ENCODE results near the gene MICU1. TPM values are rescaled to one million over a fixed set of nuclear protein-coding genes. Genes with fewer than 3 reads are reported as not detected.
"Not testable (repeated sequence)": the region's sequence is repeated elsewhere in the genome, so short reads cannot be mapped to it uniquely, and the experiment has no call there.

Gene MICU1
- polyA plus RNA-seq, 6 donors from 2014 or later = 26.9 to 37.6 (median 31.4) TPM

- peaks cover 0 to 5% (median 0%) of the 10 kb centered on the region in 7 donors for H3K9me3 Mint-ChIP-seq
- peaks cover 23 to 34% of the 10 kb centered on the region in 2 donors for H3K36me3 Mint-ChIP-seq
- no peak overlapping the region for H3K27ac Mint-ChIP-seq
- ATAC-seq (ENCODE audit: low read depth in 2 of 2) = no peak
- no peak for DNase-seq
- H3K4me1 Mint-ChIP-seq = no peaks in the 10 kb centered on the region
- no peak overlapping the region for H3K4me3 Mint-ChIP-seq
- H3K27me3 Mint-ChIP-seq = no peaks in the 10 kb centered on the region
Measured at GRCh38 chr10:72470666-72471065, 155.2 kb downstream of the MICU1 start.

DNA sequence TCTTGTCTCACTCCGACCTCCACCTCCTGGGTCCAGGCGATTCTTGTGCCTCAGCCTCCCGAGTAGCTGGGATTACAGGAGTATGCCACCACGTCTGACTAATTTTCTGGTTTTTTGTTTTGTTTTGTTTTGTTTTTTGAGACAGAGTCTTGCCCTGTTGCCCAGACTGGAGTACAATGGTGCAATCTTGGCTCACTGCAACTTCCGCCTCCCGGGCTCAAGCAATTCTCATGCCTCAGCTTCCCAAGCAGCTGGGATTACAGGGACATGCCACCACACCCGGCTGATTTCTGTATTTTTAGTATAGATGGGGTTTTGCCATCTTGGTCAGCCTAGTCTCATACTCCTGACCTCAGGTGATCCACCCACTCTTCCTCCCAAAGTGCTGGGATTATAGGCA lies 158.8 kb downstream of the MICU1 start:
- peaks cover 9 to 14% of the 10 kb centered on the region in 2 donors for H3K36me3 Mint-ChIP-seq

DNA sequence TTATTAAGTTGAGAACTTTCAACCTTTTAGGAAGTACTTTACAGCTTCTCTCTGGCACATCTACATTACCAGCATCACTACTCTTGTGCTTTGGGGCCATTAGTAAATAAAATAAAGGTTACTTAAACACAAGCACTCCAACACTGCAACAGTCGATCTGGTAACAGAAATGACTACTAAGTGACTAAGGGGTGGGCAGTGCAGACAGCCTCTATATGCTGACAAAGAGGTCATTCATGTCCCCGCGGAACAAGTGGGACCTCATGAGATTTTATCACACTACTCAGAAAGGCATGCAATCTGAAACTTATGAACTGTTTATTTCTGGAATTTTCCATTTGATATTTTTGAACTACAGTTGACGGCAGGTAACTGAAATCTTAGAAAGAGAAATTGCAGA lies 159.9 kb downstream of the MICU1 start:
- Mint-ChIP-seq H3K9me3 (peaks cover 0 to 5% (median 0%) of the 10 kb centered on the region in 7 donors), H3K27ac (no peak overlapping the region), H3K4me3 (no peak overlapping the region), H3K4me1 (no peaks in the 10 kb centered on the region), H3K27me3 (no peaks in the 10 kb centered on the region), H3K36me3 (peaks cover 9 to 11% of the 10 kb centered on the region in 2 donors)
- no peak for DNase-seq
- ATAC-seq (ENCODE audit: low read depth in 2 of 2) = no peak

More for the DNA sequence above, 158.8 kb downstream of the MICU1 start:
- DNase-seq; H3K27me3 Mint-ChIP-seq; H3K4me1 Mint-ChIP-seq; H3K9me3 Mint-ChIP-seq; ATAC-seq (ENCODE audit: low read depth in 2 of 2); H3K4me3 Mint-ChIP-seq: not testable (repeated sequence)
- H3K27ac Mint-ChIP-seq = peak overlapping the region in 1 of 6 donors; percentile 88

- no peak overlapping the region for H3K4me3 Mint-ChIP-seq
- no peak overlapping the region for H3K27ac Mint-ChIP-seq
- peaks cover 0 to 9% of the 10 kb centered on the region in 2 donors for H3K36me3 Mint-ChIP-seq
- no peak for ATAC-seq (ENCODE audit: low read depth in 2 of 2)
- no peaks in the 10 kb centered on the region for H3K9me3 Mint-ChIP-seq
- no peaks in the 10 kb centered on the region for H3K27me3 Mint-ChIP-seq
- DNase-seq = no peak
- H3K4me1 Mint-ChIP-seq = peaks cover 0 to under 1% (median under 1%) of the 10 kb centered on the region in 3 donors
Measured at GRCh38 chr10:72464438-72464837, 161.4 kb downstream of the MICU1 start.

GRCh38 chr10:72462261-72462660 lies 163.6 kb downstream of the MICU1 start:
- H3K27ac Mint-ChIP-seq = peak overlapping the region in 1 of 6 donors; percentile 21
- peaks cover 0 to 11% of the 10 kb centered on the region in 2 donors for H3K36me3 Mint-ChIP-seq

DNA sequence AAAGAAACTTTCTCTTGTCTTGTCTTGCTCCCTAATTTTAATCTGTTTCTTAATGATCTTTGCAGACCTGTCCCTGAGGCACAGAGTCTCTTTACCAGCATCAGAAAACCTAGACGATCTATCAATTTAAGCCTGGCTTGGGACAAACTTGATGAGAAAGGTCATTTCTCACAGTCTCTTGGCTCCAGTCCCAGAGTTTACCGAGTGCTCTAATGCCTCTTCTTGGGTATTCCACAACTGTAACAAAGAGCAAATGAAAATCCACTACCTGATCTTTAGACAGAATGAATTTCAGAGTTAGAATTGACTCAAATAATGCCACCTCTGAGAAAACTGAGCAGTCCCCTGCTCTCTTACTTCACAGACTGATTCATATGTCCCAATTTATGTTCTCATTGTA lies 164.8 kb downstream of the MICU1 start:
- H3K27ac Mint-ChIP-seq = no peak overlapping the region
- H3K4me3 Mint-ChIP-seq = no peak overlapping the region
- no peaks in the 10 kb centered on the region for H3K27me3 Mint-ChIP-seq
- H3K36me3 Mint-ChIP-seq = peaks cover 0 to 11% of the 10 kb centered on the region in 2 donors
- no peak for DNase-seq
- H3K4me1 Mint-ChIP-seq = peaks cover 11 to 16% (median 13%) of the 10 kb centered on the region in 3 donors
- ATAC-seq (ENCODE audit: low read depth in 2 of 2) = no peak
- H3K9me3 Mint-ChIP-seq = peaks cover 0 to 2% (median 0%) of the 10 kb centered on the region in 7 donors

More at GRCh38 chr10:72462261-72462660, 163.6 kb downstream of the MICU1 start:
- peaks cover 0 to 2% (median 0%) of the 10 kb centered on the region in 7 donors for H3K9me3 Mint-ChIP-seq
- no peaks in the 10 kb centered on the region for H3K27me3 Mint-ChIP-seq
- H3K4me3 Mint-ChIP-seq = no peak overlapping the region
- no peak for DNase-seq
- H3K4me1 Mint-ChIP-seq = peaks cover 3 to 7% (median 5%) of the 10 kb centered on the region in 3 donors
- no peak for ATAC-seq (ENCODE audit: low read depth in 2 of 2)

- H3K4me1 Mint-ChIP-seq = peaks cover 11 to 16% (median 13%) of the 10 kb centered on the region in 3 donors
- ATAC-seq (ENCODE audit: low read depth in 2 of 2) = no peak
- no peak for DNase-seq
- H3K9me3 Mint-ChIP-seq = peaks cover 0 to 2% (median 0%) of the 10 kb centered on the region in 7 donors
- peaks cover 0 to 11% of the 10 kb centered on the region in 2 donors for H3K36me3 Mint-ChIP-seq
- H3K27ac Mint-ChIP-seq = peak overlapping the region in 1 of 6 donors; percentile 45
- no peaks in the 10 kb centered on the region for H3K27me3 Mint-ChIP-seq
- no peak overlapping the region for H3K4me3 Mint-ChIP-seq
Measured at GRCh38 chr10:72460284-72460876, 165.5 kb downstream of the MICU1 start.

DNA sequence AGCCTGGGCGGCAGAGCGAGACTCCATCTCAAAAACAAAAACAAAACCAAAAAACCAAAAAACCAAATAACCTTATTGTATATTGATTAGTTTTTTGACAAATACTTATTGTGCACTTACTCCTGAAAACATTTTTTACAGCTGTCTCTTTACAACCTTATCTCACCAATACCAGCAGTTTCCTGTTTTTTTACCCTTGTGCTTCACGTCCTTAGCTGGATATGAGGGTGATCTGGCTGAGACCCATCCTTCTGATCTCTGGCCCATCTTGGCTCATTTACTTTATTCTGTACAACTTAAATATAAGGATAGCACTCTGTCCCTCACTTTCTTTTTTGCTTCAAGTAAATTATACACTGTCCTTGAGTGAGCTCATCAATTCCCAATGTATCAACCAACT lies 166.6 kb downstream of the MICU1 start:
- H3K27ac Mint-ChIP-seq = no peak overlapping the region
- peaks cover 0 to 11% of the 10 kb centered on the region in 2 donors for H3K36me3 Mint-ChIP-seq
- H3K27me3 Mint-ChIP-seq = no peaks in the 10 kb centered on the region
- DNase-seq (no peak), ATAC-seq (ENCODE audit: low read depth in 2 of 2) (no peak)
- H3K4me3 Mint-ChIP-seq = no peak overlapping the region
- peaks cover 11 to 16% (median 13%) of the 10 kb centered on the region in 3 donors for H3K4me1 Mint-ChIP-seq
- H3K9me3 Mint-ChIP-seq = peaks cover 0 to 2% (median 0%) of the 10 kb centered on the region in 7 donors

DNA sequence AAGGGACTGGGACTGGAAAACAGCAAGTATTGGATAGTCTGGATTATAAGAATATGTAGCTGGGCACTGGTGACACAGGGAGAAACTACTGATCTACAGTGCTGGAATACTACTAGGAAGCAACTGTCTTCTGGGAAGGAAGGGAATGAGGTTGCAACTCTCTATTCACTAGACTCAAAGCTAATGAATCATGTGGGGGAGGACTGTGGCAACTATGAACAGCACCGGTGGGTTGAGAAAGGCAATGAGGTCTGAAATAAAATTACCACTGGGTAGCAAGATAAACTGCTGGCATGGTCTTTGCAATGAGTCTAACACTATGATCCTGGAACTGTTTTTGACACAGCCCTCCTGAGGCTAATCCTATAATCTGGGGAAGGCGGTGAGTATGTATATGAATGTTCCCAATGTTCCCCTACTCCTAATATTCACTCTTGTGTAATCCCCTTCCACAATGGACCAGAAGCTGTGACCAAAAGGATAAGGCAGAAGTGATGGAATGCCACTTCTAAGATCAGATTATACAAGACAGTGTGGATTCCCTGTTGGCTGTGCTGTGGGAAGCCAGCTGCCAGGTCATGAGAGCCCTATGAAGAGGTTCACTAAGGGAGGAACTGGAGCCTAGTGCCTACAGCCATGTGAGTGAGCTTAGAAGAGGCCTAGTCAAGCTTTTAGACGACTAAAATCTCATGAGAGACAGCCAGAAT lies 169.8 kb downstream of the MICU1 start:
- Mint-ChIP-seq H3K27me3 (no peaks in the 10 kb centered on the region), H3K36me3 (peaks cover 0 to 11% of the 10 kb centered on the region in 2 donors), H3K4me3 (no peak overlapping the region), H3K27ac (peak overlapping the region in 3 of 6 donors; percentile 5 to 56 (median 49)), H3K4me1 (peaks cover 11 to 16% (median 13%) of the 10 kb centered on the region in 3 donors), H3K9me3 (peaks cover 0 to 2% (median 0%) of the 10 kb centered on the region in 7 donors)
- no peak for ATAC-seq (ENCODE audit: low read depth in 2 of 2)
- DNase-seq = no peak

DNA sequence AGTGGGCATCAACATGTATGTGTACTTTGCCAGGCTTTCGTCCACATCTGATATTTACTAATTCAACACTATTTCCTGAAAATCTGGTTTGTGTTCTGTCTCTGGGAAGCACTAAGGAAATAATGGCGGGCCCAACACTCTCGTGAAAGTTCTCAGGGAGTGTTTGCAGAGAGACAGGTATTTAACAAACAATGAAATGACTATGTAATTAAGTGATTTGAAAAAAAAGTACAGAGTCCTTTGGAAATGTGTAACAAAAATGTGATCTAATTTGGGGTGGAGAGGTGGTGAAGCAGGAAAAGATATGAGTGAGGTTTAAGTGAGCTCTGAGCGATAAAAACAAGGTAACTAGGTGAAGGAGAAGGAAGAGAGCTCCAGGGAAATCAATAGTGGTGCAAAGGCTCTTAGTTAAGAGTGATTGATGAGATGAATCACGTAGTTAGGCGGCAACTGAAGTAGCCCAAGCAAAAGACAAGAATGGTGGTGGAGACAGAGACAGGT lies 175.9 kb downstream of the MICU1 start:
- DNase-seq = no peak
- H3K27ac Mint-ChIP-seq = no peak overlapping the region
- ATAC-seq (ENCODE audit: low read depth in 2 of 2) = no peak
- H3K9me3 Mint-ChIP-seq = no peaks in the 10 kb centered on the region
- no peaks in the 10 kb centered on the region for H3K27me3 Mint-ChIP-seq
- no peak overlapping the region for H3K4me3 Mint-ChIP-seq
- no peaks in the 10 kb centered on the region for H3K4me1 Mint-ChIP-seq
- H3K36me3 Mint-ChIP-seq = peaks cover 6 to 15% of the 10 kb centered on the region in 2 donors

DNA sequence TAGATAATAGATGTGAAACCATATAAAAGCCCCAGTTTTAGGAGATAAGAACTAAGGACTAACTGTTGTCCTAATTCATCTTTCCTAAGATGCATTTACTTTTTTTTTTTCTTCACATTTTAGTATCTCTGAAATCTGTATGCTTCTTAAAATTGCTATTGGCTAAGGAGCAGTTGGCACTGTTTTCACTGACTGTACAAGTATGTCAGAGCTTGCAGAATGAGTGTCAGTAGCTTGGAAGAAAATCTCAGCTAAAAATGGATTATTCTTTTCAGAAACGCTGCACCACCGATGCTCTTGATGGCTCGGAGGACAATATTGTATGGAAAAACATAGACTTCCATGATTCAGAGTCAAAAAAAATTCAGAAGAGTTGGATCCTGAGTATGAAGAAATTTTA lies 180.0 kb downstream of the MICU1 start:
- DNase-seq = no peak
- no peak for ATAC-seq (ENCODE audit: low read depth in 2 of 2)
- no peak overlapping the region for H3K4me3 Mint-ChIP-seq
- no peaks in the 10 kb centered on the region for H3K4me1 Mint-ChIP-seq
- peak overlapping the region in 1 of 6 donors; percentile 27 for H3K27ac Mint-ChIP-seq
- H3K9me3 Mint-ChIP-seq = peaks cover 0 to 4% (median 0%) of the 10 kb centered on the region in 7 donors
- H3K27me3 Mint-ChIP-seq = no peaks in the 10 kb centered on the region
- peaks cover 12 to 19% of the 10 kb centered on the region in 2 donors for H3K36me3 Mint-ChIP-seq

DNA sequence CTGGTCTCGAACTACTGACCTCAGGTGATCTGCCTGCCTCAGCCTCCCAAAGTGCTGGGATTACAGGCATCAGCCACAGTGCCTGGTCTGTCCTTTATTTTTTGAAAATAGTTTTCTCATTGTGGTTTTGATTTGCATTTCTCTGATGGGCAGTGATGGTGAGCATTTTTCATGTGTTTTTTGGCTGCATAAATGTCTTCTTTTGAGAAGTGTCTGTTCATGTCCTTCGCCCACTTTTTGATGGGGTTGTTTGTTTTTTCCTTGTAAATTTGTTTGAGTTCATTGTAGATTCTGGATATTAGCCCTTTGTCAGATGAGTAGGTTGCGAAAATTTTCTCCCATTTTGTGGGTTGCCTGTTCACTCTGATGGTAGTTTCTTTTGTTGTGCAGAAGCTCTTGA lies 182.9 kb downstream of the MICU1 start:
- not testable (repeated sequence) for H3K4me1 Mint-ChIP-seq; H3K9me3 Mint-ChIP-seq; ATAC-seq (ENCODE audit: low read depth in 2 of 2); H3K27me3 Mint-ChIP-seq; DNase-seq; H3K4me3 Mint-ChIP-seq
- Mint-ChIP-seq H3K27ac (peak overlapping the region in 1 of 6 donors; percentile 41), H3K36me3 (peaks cover 11 to 15% of the 10 kb centered on the region in 2 donors)

DNA sequence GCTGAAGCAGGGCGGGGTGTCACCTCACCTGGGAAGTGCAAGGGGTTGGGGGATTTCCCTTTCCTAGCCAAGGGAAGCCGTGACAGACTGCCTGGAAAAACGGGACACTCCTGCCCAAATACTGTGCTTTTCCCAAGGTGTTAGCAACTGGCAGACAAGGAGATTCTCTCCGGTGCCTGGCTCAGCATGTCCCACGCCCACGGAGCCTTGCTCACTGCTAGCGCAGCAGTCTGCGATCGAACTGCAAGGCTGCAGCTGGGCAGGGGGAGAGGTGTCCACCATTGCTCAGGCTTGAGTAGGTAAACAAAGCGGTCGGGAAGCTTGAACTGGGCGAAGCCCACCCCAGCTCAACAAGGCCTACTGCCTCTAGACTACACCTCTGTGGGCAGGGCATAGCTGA lies 190.3 kb downstream of the MICU1 start:
- Mint-ChIP-seq H3K9me3 (no peaks in the 10 kb centered on the region), H3K27me3 (no peaks in the 10 kb centered on the region), H3K27ac (peak overlapping the region in 1 of 6 donors; percentile 58), H3K4me3 (no peak overlapping the region), H3K4me1 (peaks cover 0 to 14% (median 1%) of the 10 kb centered on the region in 3 donors), H3K36me3 (peaks cover 0 to 9% of the 10 kb centered on the region in 2 donors)
- ATAC-seq (ENCODE audit: low read depth in 2 of 2) (no peak), DNase-seq (no peak)

- H3K27me3 Mint-ChIP-seq; H3K36me3 Mint-ChIP-seq; DNase-seq; ATAC-seq (ENCODE audit: low read depth in 2 of 2); H3K4me3 Mint-ChIP-seq; H3K4me1 Mint-ChIP-seq; H3K9me3 Mint-ChIP-seq; H3K27ac Mint-ChIP-seq: not testable (repeated sequence)
Measured at GRCh38 chr10:72430936-72431335, 194.9 kb downstream of the MICU1 start.

Data from naive B cell (primary cell).